Gastroesophageal sphincter (tissue), 4 donors: Measurements from ENCODE around the gene IGFBP6. TPM values are rescaled to one million over a fixed set of nuclear protein-coding genes. Genes with fewer than 3 reads are reported as not detected.

Source experiments
- ATAC-seq: fragments of 150-250 bp; one replicate; pipeline ENCODE4 v1.9.1; 2016; ENCODE audit warnings: mild to moderate bottlenecking, moderate library complexity
- H3K27ac ChIP-seq, 4 donors: fragments of 200-600 bp; sonication (generic) in 3 of 4; 1 replicate in 3 of 4; 2 replicates in 1 of 4; pipeline ENCODE4 v1.5.1; 2016 to 2019
- H3K27me3 ChIP-seq: fragments of 200-600 bp; sonication (generic); one replicate; pipeline ENCODE4 v1.5.1; 2019
- H3K36me3 ChIP-seq, 2 donors: fragments of 200-600 bp; sonication (generic); one replicate each; pipeline ENCODE4 v1.5.1; 2019; ENCODE audit warnings: control low read depth in 1 of 2
- H3K4me1 ChIP-seq, 3 donors: fragments of 200-600 bp; sonication (generic); 1 replicate in 2 of 3; 2 replicates in 1 of 3; pipeline ENCODE4 v1.5.1; 2016 to 2019; ENCODE audit warnings: control low read depth in 2 of 3
- H3K4me3 ChIP-seq, 2 donors: fragments of 200-600 bp; sonication (generic); one replicate each; pipeline ENCODE4 v1.5.1; 2019; ENCODE audit warnings: mild to moderate bottlenecking in 1 of 2, moderate library complexity in 1 of 2
- H3K9me3 ChIP-seq, 3 donors: fragments of 200-600 bp; sonication (generic); one replicate each; pipeline ENCODE4 v1.5.1; 2017 to 2019; ENCODE audit warnings: control low read depth in 2 of 3
- CTCF ChIP-seq, 4 experiments: fragments of 200-600 bp in 2 of 4; fragments of 450-650 bp in 2 of 4; sonication (generic) in 1 of 4; IDR thresholded peaks; one replicate each; pipeline ENCODE4 v1.5.1; 2017 to 2019; ENCODE audit warnings: antibody characterized with exemption in 4 of 4, mild to moderate bottlenecking in 2 of 4, moderate library complexity in 2 of 4
- EP300 ChIP-seq: sonication (generic); formaldehyde crosslinking; IDR thresholded peaks from one replicate; pipeline ENCODE4 v1.6.1; 2017; ENCODE audit warnings: antibody characterized with exemption, mild to moderate bottlenecking
- POLR2A ChIP-seq, 2 donors: fragments of 450-650 bp; IDR thresholded peaks; one replicate each; pipeline ENCODE4 v1.6.1; 2017; ENCODE audit warnings: antibody characterized with exemption in 2 of 2, mild to moderate bottlenecking in 2 of 2, moderate library complexity in 1 of 2
- POLR2AphosphoS5 ChIP-seq: sonication (generic); formaldehyde crosslinking; IDR thresholded peaks from one replicate; pipeline ENCODE4 v1.6.1; 2017; ENCODE audit warnings: antibody characterized with exemption
- WGBS, 2 donors: methylation state at CpG; one replicate each; pipeline ENCODE4 v1.1.5; 2018; ENCODE audit warnings: low coverage in 1 of 2; 5-methylcytosine and 5-hydroxymethylcytosine counted together
- total RNA-seq, 4 donors: library from RNA; depleted of rRNA; stranded (reverse); fragments of >200 nt; gene quantifications; one replicate each; pipeline ENCODE4 v1.1.0, GENCODE V29; 2016

The IGFBP6 gene
- total RNA-seq, 4 donors from 2014 or later: 632 to 1,838 (median 914) TPM

GRCh38 chr12:53056901-53057300 is 40.6 kb upstream of the IGFBP6 start:
- Histone ChIP-seq H3K36me3 (peaks cover 0 to 80% of the 10 kb centered on the region in 2 donors), H3K4me3 (no peak overlapping the region), H3K27ac (peak overlapping the region in 3 of 4 donors; percentile 2 to 99 (median 85)), H3K9me3 (no peaks in the 10 kb centered on the region), H3K4me1 (peaks cover 0 to 96% (median 49%) of the 10 kb centered on the region in 3 donors), H3K27me3 (no peaks in the 10 kb centered on the region)
- no peak for ATAC-seq
- WGBS, 2 donors: 73% methylated on average over 3 of the region's 7 CpGs; no CpG with 5 or more reads in 1 of the 2 donors
- TF ChIP-seq EP300 (no peak), POLR2A (IDR thresholded peaks at IDR 0.05) (no peak), POLR2AphosphoS5 (no peak), CTCF (IDR thresholded peaks at IDR 0.05) (no peak)

GRCh38 chr12:53057816-53058500 is 39.5 kb upstream of the IGFBP6 start:
- peaks cover 0 to 87% of the 10 kb centered on the region in 2 donors for H3K36me3 ChIP-seq
- no peaks in the 10 kb centered on the region for H3K9me3 ChIP-seq
- H3K4me1 ChIP-seq: peaks cover 0 to 96% (median 51%) of the 10 kb centered on the region in 3 donors
- H3K27ac ChIP-seq: peak overlapping the region in 3 of 4 donors; percentile 2 to 95 (median 85)
- H3K27me3 ChIP-seq: no peaks in the 10 kb centered on the region
- H3K4me3 ChIP-seq: no peak overlapping the region
- 67% methylated on average over 1 of the region's 13 CpGs; no CpG with 5 or more reads in 1 of the 2 donors for WGBS, 2 donors
- ATAC-seq: no peak
- TF ChIP-seq CTCF (IDR thresholded peaks at IDR 0.05): no peak
- no peak for TF ChIP-seq POLR2A (IDR thresholded peaks at IDR 0.05)
- no peak for TF ChIP-seq POLR2AphosphoS5
- TF ChIP-seq EP300: no peak

GRCh38 chr12:53058674-53059433 is 38.6 kb upstream of the IGFBP6 start:
- Histone ChIP-seq H3K4me3 (no peak overlapping the region), H3K9me3 (no peaks in the 10 kb centered on the region), H3K27ac (peak overlapping the region in 3 of 4 donors; percentile 85 to 95 (median 86)), H3K36me3 (peaks cover 0 to 89% of the 10 kb centered on the region in 2 donors), H3K4me1 (peaks cover 0 to 96% (median 51%) of the 10 kb centered on the region in 3 donors), H3K27me3 (no peaks in the 10 kb centered on the region)
- WGBS, 2 donors: 67% methylated on average over 4 of the region's 35 CpGs; no CpG with 5 or more reads in 1 of the 2 donors
- no peak for TF ChIP-seq POLR2AphosphoS5
- no peak for TF ChIP-seq CTCF (IDR thresholded peaks at IDR 0.05)
- TF ChIP-seq POLR2A (IDR thresholded peaks at IDR 0.05): no peak
- no peak for TF ChIP-seq EP300
- ATAC-seq: no peak

- H3K36me3 ChIP-seq: peaks cover 0 to 96% of the 10 kb centered on the region in 2 donors
- H3K27ac ChIP-seq: peak overlapping the region in 3 of 4 donors; percentile 85 to 95 (median 86)
- no peaks in the 10 kb centered on the region for H3K9me3 ChIP-seq
- no peak overlapping the region for H3K4me3 ChIP-seq
- ATAC-seq: no peak
- TF ChIP-seq POLR2A (IDR thresholded peaks at IDR 0.05) (no peak), POLR2AphosphoS5 (peak; percentile 24)
- H3K27me3 ChIP-seq: no peaks in the 10 kb centered on the region
- peaks cover 0 to 99% (median 50%) of the 10 kb centered on the region in 3 donors for H3K4me1 ChIP-seq
- WGBS, 2 donors: no CpG with 5 or more reads among the region's 24 CpGs
Measured at GRCh38 chr12:53059434-53060063, 37.9 kb upstream of the IGFBP6 start.

GRCh38 chr12:53060064-53060720 is 37.3 kb upstream of the IGFBP6 start:
- ATAC-seq: no peak
- Histone ChIP-seq H3K27ac (peak overlapping the region in 3 of 4 donors; percentile 85 to 95 (median 86)), H3K27me3 (no peaks in the 10 kb centered on the region), H3K4me3 (no peak overlapping the region), H3K4me1 (peaks cover 0 to 99% (median 45%) of the 10 kb centered on the region in 3 donors), H3K36me3 (peaks cover 0 to 100% of the 10 kb centered on the region in 2 donors), H3K9me3 (no peaks in the 10 kb centered on the region)
- WGBS, 2 donors: no CpG with 5 or more reads among the region's 17 CpGs
- no peak for TF ChIP-seq CTCF (IDR thresholded peaks at IDR 0.05)
- no peak for TF ChIP-seq POLR2AphosphoS5
- TF ChIP-seq EP300: no peak
- TF ChIP-seq POLR2A (IDR thresholded peaks at IDR 0.05): no peak
